Neuronal stem cell (in vitro differentiated cells): ENCODE measurements around the gene CHRDL2.
A peak's percentile ranks its signal among the peaks of the same experiment; 100 is the strongest.

Experiments
- DNase-seq: peaks from one replicate; pipeline ENCODE4 v3.0.0-alpha.2; 2013; ENCODE audit warnings: low spot score
- H2AFZ ChIP-seq: one replicate; pipeline ENCODE4 v1.6.1; 2013; ENCODE audit warnings: mild to moderate bottlenecking, low read length, inconsistent platforms
- H2AK5ac ChIP-seq: 2 replicates; pipeline ENCODE4 v1.6.1; 2013; ENCODE audit warnings: low read depth, mild to moderate bottlenecking, inconsistent platforms, low read length, moderate library complexity, mixed read lengths
- H2BK120ac ChIP-seq: 2 replicates; pipeline ENCODE4 v1.6.1; 2013; ENCODE audit warnings: low read depth, mild to moderate bottlenecking, inconsistent platforms, low read length, moderate library complexity, mixed read lengths
- H2BK12ac ChIP-seq: one replicate; pipeline ENCODE4 v1.6.1; 2013; ENCODE audit warnings: low read length, inconsistent platforms
- H2BK15ac ChIP-seq: 2 replicates; pipeline ENCODE4 v1.6.1; 2013; ENCODE audit warnings: mild to moderate bottlenecking, low read length, inconsistent platforms, mixed read lengths
- H2BK5ac ChIP-seq: one replicate; pipeline ENCODE4 v1.6.1; 2013; ENCODE audit warnings: inconsistent platforms, mild to moderate bottlenecking, low read length, moderate library complexity
- H3K14ac ChIP-seq: one replicate; pipeline ENCODE4 v1.6.1; 2013; ENCODE audit warnings: low read length, inconsistent platforms
- H3K18ac ChIP-seq: 2 replicates; pipeline ENCODE4 v1.6.1; 2013; ENCODE audit warnings: low read length, inconsistent platforms
- H3K23ac ChIP-seq: 2 replicates; pipeline ENCODE4 v1.6.1; 2013; ENCODE audit warnings: low read depth, mild to moderate bottlenecking, mixed read lengths, low read length, inconsistent platforms; ENCODE audit not compliant: poor library complexity
- H3K27ac ChIP-seq: replicated peaks from 3 replicates; pipeline ENCODE4 v1.5.1; 2013; ENCODE audit warnings: low read length, inconsistent platforms
- H3K27me3 ChIP-seq, 3 experiments: 2 replicates each; pipeline ENCODE4 v1.6.1; 2013; ENCODE audit warnings: low read length in 3 of 3, mild to moderate bottlenecking in 2 of 3, inconsistent platforms in 1 of 3, low read depth in 1 of 3, mixed read lengths in 1 of 3, moderate library complexity in 1 of 3; ENCODE audit not compliant: control insufficient read depth in 3 of 3, insufficient read depth in 3 of 3
- H3K36me3 ChIP-seq, 2 donors: replicated peaks in 1 of 2; 2 replicates each; pipeline ENCODE4 v1.6.1; 2013; ENCODE audit warnings: low read length in 2 of 2; ENCODE audit not compliant: control insufficient read depth in 2 of 2, insufficient read depth in 2 of 2
- H3K4ac ChIP-seq: 2 replicates; pipeline ENCODE4 v1.6.1; 2013; ENCODE audit warnings: inconsistent platforms, mild to moderate bottlenecking, low read length, moderate library complexity
- H3K4me1 ChIP-seq, 2 donors: 1 replicate in 1 of 2; 2 replicates in 1 of 2; pipeline ENCODE4 v1.6.1; 2013; ENCODE audit warnings: low read length in 2 of 2, low read depth in 1 of 2; ENCODE audit not compliant: control insufficient read depth in 2 of 2, insufficient read depth in 1 of 2
- H3K4me2 ChIP-seq: one replicate; pipeline ENCODE4 v1.6.1; 2013; ENCODE audit warnings: mild to moderate bottlenecking, low read length, inconsistent platforms; ENCODE audit not compliant: insufficient read depth, poor library complexity, severe bottlenecking
- H3K4me3 ChIP-seq, 2 donors: 2 replicates each; pipeline ENCODE4 v1.5.1; 2013; ENCODE audit warnings: low read length in 2 of 2, mild to moderate bottlenecking in 2 of 2, inconsistent platforms in 1 of 2, moderate library complexity in 1 of 2
- H3K79me1 ChIP-seq: one replicate; pipeline ENCODE4 v1.6.1; 2013; ENCODE audit warnings: low read depth, mild to moderate bottlenecking, inconsistent platforms, low read length, moderate library complexity
- H3K9ac ChIP-seq: one replicate; pipeline ENCODE4 v1.6.1; 2013; ENCODE audit warnings: mild to moderate bottlenecking, low read depth, low read length, inconsistent platforms; ENCODE audit not compliant: poor library complexity
- H3K9me3 ChIP-seq, 2 donors: replicated peaks in 1 of 2; 2 replicates each; pipeline versions ENCODE3 to v1.6.1; 2013; ENCODE audit warnings: low read length in 2 of 2, mild to moderate bottlenecking in 2 of 2, inconsistent platforms in 1 of 2, low read depth in 1 of 2, mixed read lengths in 1 of 2, moderate library complexity in 1 of 2; ENCODE audit not compliant: control insufficient read depth in 2 of 2, insufficient read depth in 1 of 2
- H4K8ac ChIP-seq: one replicate; pipeline ENCODE4 v1.6.1; 2013; ENCODE audit warnings: low read depth, mild to moderate bottlenecking, inconsistent platforms, low read length, moderate library complexity
- H4K91ac ChIP-seq: one replicate; pipeline ENCODE4 v1.6.1; 2013; ENCODE audit warnings: low read length, low read depth, mild to moderate bottlenecking, inconsistent platforms; ENCODE audit not compliant: poor library complexity
- WGBS, 2 donors: extraction: QIAGEN DNeasy Blood & Tissue Kit; methylation state at CpG; one replicate each; pipeline ENCODE4 v1.1.7; 2013; ENCODE audit warnings: missing lambda C conversion rate in 2 of 2, mixed read lengths in 1 of 2; ENCODE audit not compliant: insufficient read length in 2 of 2, insufficient replicate concordance in 1 of 2; ENCODE audit errors: extremely low coverage in 2 of 2; 5-methylcytosine and 5-hydroxymethylcytosine counted together

CHRDL2 gene

DNA sequence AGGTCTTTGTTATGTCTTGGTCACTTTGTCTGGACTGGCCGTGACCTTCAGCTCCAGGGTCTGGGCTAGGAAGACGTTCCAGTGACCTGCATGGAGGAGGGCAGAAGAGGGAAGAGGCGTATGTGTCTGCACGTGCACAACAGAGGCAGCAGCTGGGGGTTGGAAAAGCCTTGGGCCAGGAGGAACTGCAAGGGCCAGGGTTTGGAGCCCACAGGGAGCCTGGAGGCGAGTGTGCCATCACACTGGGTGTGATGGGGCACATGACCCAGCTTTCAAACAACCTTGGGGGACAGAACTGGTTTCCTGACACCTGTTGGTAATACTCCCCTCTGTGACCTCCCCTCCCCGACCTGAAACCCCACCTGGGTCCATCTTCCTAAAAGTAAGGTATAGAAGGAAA, 34.7 kb downstream of the CHRDL2 start:
- H3K4me1 ChIP-seq: peaks cover 0 to 8% of the 10 kb centered on the region in 2 donors
- H2BK15ac ChIP-seq: no peak overlapping the region
- no peak overlapping the region for H3K4ac ChIP-seq
- H3K27ac ChIP-seq: no peak overlapping the region
- WGBS, 2 donors: no CpG with 5 or more reads among the region's 6 CpGs
- no peak for DNase-seq
- H3K9ac ChIP-seq: no peak overlapping the region
- H3K4me3 ChIP-seq: no peak overlapping the region
- no peak overlapping the region for H2BK120ac ChIP-seq
- H2BK5ac ChIP-seq: no peak overlapping the region
- no peak overlapping the region for H2BK12ac ChIP-seq
- peak overlapping the region; percentile 40 for H3K18ac ChIP-seq
- H3K79me1 ChIP-seq: no peaks in the 10 kb centered on the region
- no peaks in the 10 kb centered on the region for H3K36me3 ChIP-seq
- no peak overlapping the region for H3K14ac ChIP-seq
- no peak overlapping the region for H2AFZ ChIP-seq
- H3K23ac ChIP-seq: no peak overlapping the region
- no peak overlapping the region for H3K4me2 ChIP-seq
- H3K9me3 ChIP-seq: no peaks in the 10 kb centered on the region
- peak overlapping the region; percentile 79 for H2AK5ac ChIP-seq
- H4K8ac ChIP-seq: no peak overlapping the region
- H3K27me3 ChIP-seq: no peaks in the 10 kb centered on the region
- no peak overlapping the region for H4K91ac ChIP-seq

DNA sequence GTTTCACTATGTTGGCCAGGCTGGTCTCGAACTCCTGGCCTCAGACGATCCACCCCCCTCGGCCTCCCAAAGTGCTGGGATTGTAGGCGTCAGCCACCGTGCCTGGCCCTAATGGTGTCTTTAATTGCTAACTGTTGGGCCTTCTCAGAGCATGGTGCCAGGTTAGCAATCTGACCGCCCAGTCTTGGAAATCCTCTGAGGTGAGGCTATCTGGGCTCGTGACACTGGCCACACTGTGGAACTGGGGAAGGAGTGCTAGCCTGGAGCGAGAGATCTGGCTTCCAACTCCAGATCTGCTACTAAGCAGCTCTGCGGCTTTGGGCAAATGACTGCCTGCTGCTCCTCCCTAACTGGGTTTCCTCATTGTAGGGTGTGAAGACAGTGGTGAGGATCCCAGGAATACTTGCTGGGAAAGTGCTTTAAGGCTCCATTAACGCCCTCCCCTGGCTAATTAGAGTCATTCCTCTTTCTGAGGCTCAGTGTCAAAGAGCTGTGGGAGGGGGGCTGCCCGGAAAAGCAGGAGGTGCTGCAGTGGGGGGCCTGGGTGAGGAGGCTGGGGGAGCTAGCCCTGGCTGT, 35.4 kb downstream of the CHRDL2 start:
- no peak overlapping the region for H2BK12ac ChIP-seq
- no peak overlapping the region for H3K27ac ChIP-seq
- H3K4me2 ChIP-seq: no peak overlapping the region
- H4K8ac ChIP-seq: no peak overlapping the region
- H3K79me1 ChIP-seq: no peaks in the 10 kb centered on the region
- no CpG with 5 or more reads among the region's 11 CpGs for WGBS, 2 donors
- H3K18ac ChIP-seq: no peak overlapping the region
- DNase-seq: no peak
- no peak overlapping the region for H4K91ac ChIP-seq
- no peak overlapping the region for H2AK5ac ChIP-seq
- no peak overlapping the region for H3K4ac ChIP-seq
- no peak overlapping the region for H3K14ac ChIP-seq
- no peaks in the 10 kb centered on the region for H3K9me3 ChIP-seq
- H3K27me3 ChIP-seq: no peaks in the 10 kb centered on the region
- H3K23ac ChIP-seq: no peak overlapping the region
- no peaks in the 10 kb centered on the region for H3K36me3 ChIP-seq
- no peak overlapping the region for H2BK15ac ChIP-seq
- no peak overlapping the region for H3K4me3 ChIP-seq
- H3K9ac ChIP-seq: no peak overlapping the region
- H2BK120ac ChIP-seq: no peak overlapping the region
- H2AFZ ChIP-seq: no peak overlapping the region
- no peak overlapping the region for H2BK5ac ChIP-seq
- peaks cover 0 to 8% of the 10 kb centered on the region in 2 donors for H3K4me1 ChIP-seq

DNA sequence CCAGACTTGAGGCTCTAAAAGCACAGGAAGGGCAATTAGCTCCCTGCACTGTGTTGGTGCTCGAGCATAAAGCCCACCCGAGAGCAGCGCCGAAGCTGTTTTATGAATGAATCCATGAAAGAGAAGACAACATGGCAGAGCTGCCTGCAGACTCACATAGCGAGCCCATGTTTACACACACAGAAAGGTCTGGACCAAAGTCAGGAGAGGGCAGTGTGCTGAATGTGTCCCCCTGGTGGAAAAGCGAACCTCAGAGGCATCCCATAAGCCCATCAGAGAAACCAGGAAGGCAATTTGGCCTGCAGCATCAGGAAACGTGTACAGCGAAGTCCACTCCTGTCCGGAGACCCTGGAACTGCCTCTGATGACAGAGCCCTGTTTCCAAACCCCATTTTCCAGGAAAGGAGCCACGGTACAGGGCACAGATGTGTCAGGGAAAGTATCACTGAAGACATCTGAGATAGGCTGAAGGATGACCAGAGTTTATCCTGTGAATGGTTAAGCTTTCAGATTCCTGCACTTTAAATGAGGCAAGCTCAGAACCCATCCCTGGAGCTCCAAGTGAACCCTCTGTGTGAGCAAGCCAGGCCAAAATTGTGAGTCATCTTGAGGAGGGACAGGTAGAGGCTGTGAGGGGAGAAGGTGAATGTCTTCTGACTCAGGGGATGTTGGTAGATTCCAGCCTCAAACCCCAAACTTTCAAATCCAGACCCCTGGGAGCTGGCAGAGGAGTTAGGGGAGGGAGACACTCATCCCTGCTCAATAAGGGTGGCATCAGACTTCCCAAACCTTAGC, 36.9 kb downstream of the CHRDL2 start:
- H3K23ac ChIP-seq: no peak overlapping the region
- WGBS, 2 donors: no CpG with 5 or more reads among the region's 10 CpGs
- no peak for DNase-seq
- H2BK12ac ChIP-seq: no peak overlapping the region
- no peak overlapping the region for H3K4me2 ChIP-seq
- H3K9ac ChIP-seq: no peak overlapping the region
- H3K4me3 ChIP-seq: no peak overlapping the region
- no peak overlapping the region for H3K4ac ChIP-seq
- H4K91ac ChIP-seq: no peak overlapping the region
- H2AFZ ChIP-seq: no peak overlapping the region
- peaks cover 0 to 8% of the 10 kb centered on the region in 2 donors for H3K4me1 ChIP-seq
- no peaks in the 10 kb centered on the region for H3K27me3 ChIP-seq
- H2AK5ac ChIP-seq: no peak overlapping the region
- no peak overlapping the region for H3K18ac ChIP-seq
- no peaks in the 10 kb centered on the region for H3K79me1 ChIP-seq
- no peak overlapping the region for H3K27ac ChIP-seq
- no peak overlapping the region for H2BK5ac ChIP-seq
- no peak overlapping the region for H4K8ac ChIP-seq
- no peaks in the 10 kb centered on the region for H3K9me3 ChIP-seq
- no peak overlapping the region for H2BK120ac ChIP-seq
- no peak overlapping the region for H2BK15ac ChIP-seq
- no peak overlapping the region for H3K14ac ChIP-seq
- no peaks in the 10 kb centered on the region for H3K36me3 ChIP-seq

DNA sequence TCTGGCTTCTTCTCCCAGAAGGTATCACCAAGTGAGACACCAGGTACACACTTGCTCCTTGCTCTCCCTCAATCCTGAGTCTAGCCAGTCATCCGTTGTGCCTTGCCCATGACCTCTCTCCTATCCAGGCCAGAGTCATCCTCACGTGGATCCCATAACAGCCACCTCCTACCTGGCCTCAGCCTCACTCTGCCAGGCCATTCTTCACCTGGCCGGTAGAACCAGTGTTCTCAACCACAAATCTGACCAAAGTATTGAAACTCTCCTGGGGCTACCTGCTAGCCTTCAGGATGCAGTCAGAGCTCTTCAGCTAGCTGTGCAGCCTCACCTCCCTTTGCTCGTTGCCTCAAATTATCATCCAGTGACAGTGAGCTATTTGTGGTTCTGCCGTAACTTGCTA, 37.7 kb downstream of the CHRDL2 start:
- no peak overlapping the region for H4K91ac ChIP-seq
- H3K4me2 ChIP-seq: no peak overlapping the region
- H2BK15ac ChIP-seq: no peak overlapping the region
- no peak overlapping the region for H3K4me3 ChIP-seq
- no peak overlapping the region for H2BK5ac ChIP-seq
- DNase-seq: no peak
- no peak overlapping the region for H3K14ac ChIP-seq
- H2AFZ ChIP-seq: no peak overlapping the region
- H2AK5ac ChIP-seq: no peak overlapping the region
- no peak overlapping the region for H3K4ac ChIP-seq
- H2BK12ac ChIP-seq: no peak overlapping the region
- no CpG with 5 or more reads among the region's 5 CpGs for WGBS, 2 donors
- no peak overlapping the region for H2BK120ac ChIP-seq
- H4K8ac ChIP-seq: no peak overlapping the region
- no peaks in the 10 kb centered on the region for H3K79me1 ChIP-seq
- no peak overlapping the region for H3K18ac ChIP-seq
- H3K4me1 ChIP-seq: peaks cover 0 to 8% of the 10 kb centered on the region in 2 donors
- H3K23ac ChIP-seq: no peak overlapping the region
- no peak overlapping the region for H3K27ac ChIP-seq
- H3K27me3 ChIP-seq: no peaks in the 10 kb centered on the region
- no peak overlapping the region for H3K9ac ChIP-seq
- no peaks in the 10 kb centered on the region for H3K36me3 ChIP-seq
- no peaks in the 10 kb centered on the region for H3K9me3 ChIP-seq
